Measurements from ENCODE around the gene AUP1.

AUP1 gene

DNA sequence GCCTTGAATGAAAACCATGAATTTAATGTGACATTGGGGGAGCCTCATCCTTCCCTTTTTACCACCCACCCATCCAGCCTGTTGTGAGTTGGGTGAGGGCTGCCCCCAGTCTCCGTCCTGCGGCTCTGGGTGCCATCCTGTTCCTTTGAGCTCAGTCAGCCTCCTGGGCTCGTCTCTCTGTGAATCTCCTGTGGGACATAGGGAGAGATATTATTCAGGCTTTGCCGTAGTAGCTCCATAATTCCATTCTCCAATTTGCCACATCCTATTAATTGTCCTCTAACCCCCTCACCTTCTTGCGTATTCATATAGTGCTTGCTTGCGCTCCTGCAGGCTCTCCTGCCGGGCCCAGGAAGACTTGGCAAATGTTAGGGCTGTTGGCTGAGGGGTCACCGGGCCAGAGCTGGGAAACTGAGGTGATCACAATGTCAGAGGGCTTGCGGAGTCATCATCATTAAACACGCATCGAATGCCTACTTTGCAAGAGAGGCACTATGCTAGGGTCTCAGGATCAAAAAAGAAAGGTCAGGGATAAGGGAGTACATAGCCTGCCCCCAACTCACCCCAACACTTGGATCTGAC lies 2.8 kb downstream of the AUP1 start:
- H3K27ac ChIP-seq = no peak overlapping the region
- no peaks in the 10 kb centered on the region for H3K9me3 ChIP-seq (ENCODE audit: low read depth, low read length)
- TF ChIP-seq EZH2 (IDR thresholded peaks at IDR 0.05) (no peak), FOXP2 (optimal IDR thresholded peaks at IDR 0.05; ENCODE audit: control extremely low read depth, extremely low read length, insufficient read depth) (no peak), POLR2AphosphoS5 (IDR thresholded peaks at IDR 0.05; ENCODE audit: borderline replicate concordance, low read depth, low read length) (no peak)
- DNase-seq (ENCODE audit: low read depth, low spot score) = no peak
- no peak overlapping the region for H3K9ac ChIP-seq (ENCODE audit: insufficient read length)
- peaks cover 37% of the 10 kb centered on the region for H3K36me3 ChIP-seq (ENCODE audit: insufficient read depth, low read length)
- no peak overlapping the region for H3K4me3 ChIP-seq

DNA sequence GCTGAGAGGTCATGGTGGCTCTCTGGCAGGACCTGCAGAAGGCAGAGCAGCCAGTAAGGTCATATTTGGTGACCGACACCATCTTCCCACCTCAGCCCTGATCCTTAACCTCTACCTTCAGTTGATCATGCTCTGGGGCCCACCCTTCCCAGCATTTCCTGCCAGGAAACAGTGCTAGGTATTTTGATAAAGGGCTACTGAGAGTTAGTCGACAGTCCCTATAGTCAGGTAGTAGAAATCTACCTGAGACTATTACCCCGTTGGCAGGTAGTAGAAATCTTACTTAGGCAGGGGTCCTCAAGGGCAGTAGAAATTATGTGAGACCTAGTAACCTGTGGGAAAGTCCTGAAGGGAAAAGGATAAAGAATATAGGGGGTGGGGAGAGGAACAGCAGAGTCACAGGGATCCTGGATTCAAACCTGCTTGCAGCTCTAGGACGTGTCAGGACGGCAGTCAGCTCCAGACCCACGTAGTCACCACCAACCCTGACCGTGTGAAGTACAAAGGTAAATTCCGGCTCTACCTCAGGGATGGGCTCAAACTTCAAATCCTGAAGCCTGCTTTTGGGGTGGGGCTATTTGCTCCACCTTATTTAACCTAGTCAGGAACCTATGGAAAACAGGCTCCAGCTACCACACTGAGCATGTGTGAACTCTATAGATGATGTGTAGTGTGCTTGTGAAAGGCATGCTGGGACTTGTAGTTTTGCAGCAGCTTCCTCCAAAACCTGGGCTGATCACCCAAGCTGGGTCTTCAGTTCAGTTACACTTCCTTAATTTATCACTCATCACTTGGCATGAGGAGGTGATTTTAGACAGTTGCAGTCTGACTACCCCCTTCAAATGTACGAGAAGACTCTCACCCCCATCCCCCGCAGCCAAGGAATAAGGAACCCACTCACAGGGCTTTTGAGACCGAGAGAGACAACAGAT lies 3.5 kb downstream of the AUP1 start, which contains the start of gene DQX1:
DQX1 (minus strand) TSS at position 515 of the 932 bp plus-strand sequence; CDS start at position 13, 502 bp downstream.
- H3K9ac ChIP-seq (ENCODE audit: insufficient read length) = no peak within 1 kb of the TSS
- H3K36me3 ChIP-seq (ENCODE audit: insufficient read depth, low read length) = peaks cover 31% of the 10 kb centered on the region
- H3K4me3 ChIP-seq = no peak within 1 kb of the TSS
- H3K27ac ChIP-seq = no peak within 1 kb of the TSS
- no peak for TF ChIP-seq EZH2 (IDR thresholded peaks at IDR 0.05)
- TF ChIP-seq FOXP2 (optimal IDR thresholded peaks at IDR 0.05; ENCODE audit: control extremely low read depth, extremely low read length, insufficient read depth) = no peak
- no peak for TF ChIP-seq POLR2AphosphoS5 (IDR thresholded peaks at IDR 0.05; ENCODE audit: borderline replicate concordance, low read depth, low read length)
- no peaks in the 10 kb centered on the region for H3K9me3 ChIP-seq (ENCODE audit: low read depth, low read length)
- DNase-seq (ENCODE audit: low read depth, low spot score) = no peak

DNA sequence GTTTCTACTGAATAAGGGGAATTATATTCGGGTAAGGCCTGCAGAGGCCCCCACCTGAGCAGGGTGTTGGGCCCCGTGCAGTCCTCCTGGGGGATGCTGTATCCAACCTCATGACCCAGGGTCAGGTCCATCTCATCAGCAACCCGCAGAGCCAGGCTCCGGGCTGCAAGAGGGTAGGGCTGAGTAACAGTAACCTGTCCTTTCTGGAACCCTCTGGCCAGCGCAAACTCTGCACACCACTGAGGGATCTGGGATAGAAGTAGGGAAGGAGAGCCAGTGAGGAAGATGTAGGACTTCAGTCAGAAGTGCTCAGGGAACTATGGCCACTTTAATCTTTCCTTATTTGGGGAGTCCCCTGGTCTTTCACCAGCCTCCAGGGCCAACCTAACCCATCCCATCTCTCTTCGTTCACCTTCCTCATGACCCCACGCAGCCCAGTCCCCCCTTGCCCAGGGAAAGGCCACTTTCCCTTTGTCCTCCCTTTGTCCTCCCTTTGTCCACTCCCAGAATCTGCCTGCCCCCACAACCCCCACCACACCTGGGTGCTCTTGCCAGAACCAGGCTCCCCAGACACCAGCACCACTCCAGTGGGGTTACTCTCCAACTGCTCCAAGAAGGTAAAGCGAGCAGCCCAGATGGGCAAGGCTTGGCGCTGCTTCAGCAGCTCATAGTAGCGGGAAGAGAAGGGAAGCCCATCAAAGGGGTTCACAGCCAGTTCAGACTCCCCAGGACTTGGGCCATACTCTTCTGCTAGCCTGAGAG lies 4.4 kb downstream of the AUP1 start:
- TF ChIP-seq EZH2 (IDR thresholded peaks at IDR 0.05) (no peak), FOXP2 (optimal IDR thresholded peaks at IDR 0.05; ENCODE audit: control extremely low read depth, extremely low read length, insufficient read depth) (no peak), POLR2AphosphoS5 (IDR thresholded peaks at IDR 0.05; ENCODE audit: borderline replicate concordance, low read depth, low read length) (no peak)
- Histone ChIP-seq H3K9ac (ENCODE audit: insufficient read length) (no peak overlapping the region), H3K4me3 (no peak overlapping the region), H3K9me3 (ENCODE audit: low read depth, low read length) (no peaks in the 10 kb centered on the region), H3K36me3 (ENCODE audit: insufficient read depth, low read length) (peaks cover 31% of the 10 kb centered on the region), H3K27ac (no peak overlapping the region)
- no peak for DNase-seq (ENCODE audit: low read depth, low spot score)

DNA sequence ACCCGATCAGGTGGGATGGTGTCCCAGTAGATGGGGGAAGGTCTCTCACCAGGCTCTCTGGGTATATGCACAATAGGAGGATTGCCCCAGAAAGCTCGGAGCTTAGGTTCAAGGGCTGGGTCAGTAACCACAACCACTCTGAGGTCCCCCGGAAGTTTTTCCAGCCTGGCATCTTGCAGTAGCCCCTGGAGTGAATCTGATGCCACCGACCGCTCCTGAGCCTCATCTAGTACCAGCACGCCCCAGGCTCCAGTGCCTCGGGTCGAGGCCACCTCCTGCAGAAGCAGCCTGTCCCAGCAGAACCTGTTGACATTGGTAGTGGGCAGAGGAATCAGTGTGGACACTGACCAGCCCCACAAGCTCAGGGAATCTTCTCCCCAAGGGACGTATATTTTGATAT lies 5.5 kb downstream of the AUP1 start:
- peaks cover 31% of the 10 kb centered on the region for H3K36me3 ChIP-seq (ENCODE audit: insufficient read depth, low read length)
- no peak overlapping the region for H3K9ac ChIP-seq (ENCODE audit: insufficient read length)
- no peaks in the 10 kb centered on the region for H3K9me3 ChIP-seq (ENCODE audit: low read depth, low read length)
- no peak for DNase-seq (ENCODE audit: low read depth, low spot score)
- TF ChIP-seq FOXP2 (optimal IDR thresholded peaks at IDR 0.05; ENCODE audit: control extremely low read depth, extremely low read length, insufficient read depth) (no peak), POLR2AphosphoS5 (IDR thresholded peaks at IDR 0.05; ENCODE audit: borderline replicate concordance, low read depth, low read length) (no peak), EZH2 (IDR thresholded peaks at IDR 0.05) (no peak)
- no peak overlapping the region for H3K27ac ChIP-seq
- no peak overlapping the region for H3K4me3 ChIP-seq

DNA sequence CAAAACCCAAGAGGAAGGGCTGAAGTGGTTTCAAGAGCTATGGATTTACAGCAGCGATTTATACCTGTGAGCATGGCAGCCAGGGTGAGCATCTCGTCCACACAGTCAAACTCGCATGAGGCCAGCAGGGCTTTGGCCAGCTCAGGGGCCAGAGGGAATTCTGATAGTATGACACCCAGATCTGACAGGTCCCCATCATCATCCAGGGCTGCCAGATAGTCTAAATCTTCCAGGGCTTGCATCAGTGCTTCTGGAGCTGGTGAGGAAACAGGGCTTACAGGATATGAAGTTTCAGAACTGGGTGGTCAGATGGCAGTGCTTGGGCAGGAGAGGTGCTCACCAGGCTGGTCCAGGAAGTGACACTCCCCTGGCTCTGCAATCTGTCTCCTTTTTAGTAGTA lies 7.0 kb downstream of the AUP1 start:
- no peak overlapping the region for H3K27ac ChIP-seq
- DNase-seq (ENCODE audit: low read depth, low spot score) = no peak
- no peak overlapping the region for H3K9ac ChIP-seq (ENCODE audit: insufficient read length)
- TF ChIP-seq EZH2 (IDR thresholded peaks at IDR 0.05) (no peak), FOXP2 (optimal IDR thresholded peaks at IDR 0.05; ENCODE audit: control extremely low read depth, extremely low read length, insufficient read depth) (no peak), POLR2AphosphoS5 (IDR thresholded peaks at IDR 0.05; ENCODE audit: borderline replicate concordance, low read depth, low read length) (no peak)
- peaks cover 19% of the 10 kb centered on the region for H3K36me3 ChIP-seq (ENCODE audit: insufficient read depth, low read length)
- H3K9me3 ChIP-seq (ENCODE audit: low read depth, low read length) = no peaks in the 10 kb centered on the region
- H3K4me3 ChIP-seq = no peak overlapping the region

DNA sequence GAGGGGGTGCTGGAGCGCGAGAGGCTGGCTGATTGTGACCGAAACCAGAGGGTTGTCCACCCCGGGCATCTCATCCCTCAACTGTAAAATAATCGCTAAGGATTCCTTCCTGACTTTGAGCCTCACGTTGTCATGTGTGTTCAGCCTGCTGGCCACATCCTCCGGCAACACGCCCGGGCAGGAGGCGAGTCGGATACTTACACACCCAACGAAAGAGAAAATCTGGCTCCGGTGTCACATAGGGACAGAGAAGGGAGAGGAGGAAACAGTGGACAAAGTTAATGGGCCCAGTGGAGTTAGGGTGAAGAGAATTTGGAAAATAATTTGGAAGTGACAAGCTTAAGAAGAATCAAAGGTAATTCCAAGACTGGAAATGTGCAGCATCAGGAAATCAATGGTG lies 12.9 kb downstream of the AUP1 start:
- no peak overlapping the region for H3K9ac ChIP-seq (ENCODE audit: insufficient read length)
- H3K27ac ChIP-seq = no peak overlapping the region
- no peaks in the 10 kb centered on the region for H3K9me3 ChIP-seq (ENCODE audit: low read depth, low read length)
- H3K4me3 ChIP-seq = no peak overlapping the region
- TF ChIP-seq FOXP2 (optimal IDR thresholded peaks at IDR 0.05; ENCODE audit: control extremely low read depth, extremely low read length, insufficient read depth) (no peak), POLR2AphosphoS5 (IDR thresholded peaks at IDR 0.05; ENCODE audit: borderline replicate concordance, low read depth, low read length) (no peak), EZH2 (IDR thresholded peaks at IDR 0.05) (no peak)
- DNase-seq (ENCODE audit: low read depth, low spot score) = no peak
- no peaks in the 10 kb centered on the region for H3K36me3 ChIP-seq (ENCODE audit: insufficient read depth, low read length)

DNA sequence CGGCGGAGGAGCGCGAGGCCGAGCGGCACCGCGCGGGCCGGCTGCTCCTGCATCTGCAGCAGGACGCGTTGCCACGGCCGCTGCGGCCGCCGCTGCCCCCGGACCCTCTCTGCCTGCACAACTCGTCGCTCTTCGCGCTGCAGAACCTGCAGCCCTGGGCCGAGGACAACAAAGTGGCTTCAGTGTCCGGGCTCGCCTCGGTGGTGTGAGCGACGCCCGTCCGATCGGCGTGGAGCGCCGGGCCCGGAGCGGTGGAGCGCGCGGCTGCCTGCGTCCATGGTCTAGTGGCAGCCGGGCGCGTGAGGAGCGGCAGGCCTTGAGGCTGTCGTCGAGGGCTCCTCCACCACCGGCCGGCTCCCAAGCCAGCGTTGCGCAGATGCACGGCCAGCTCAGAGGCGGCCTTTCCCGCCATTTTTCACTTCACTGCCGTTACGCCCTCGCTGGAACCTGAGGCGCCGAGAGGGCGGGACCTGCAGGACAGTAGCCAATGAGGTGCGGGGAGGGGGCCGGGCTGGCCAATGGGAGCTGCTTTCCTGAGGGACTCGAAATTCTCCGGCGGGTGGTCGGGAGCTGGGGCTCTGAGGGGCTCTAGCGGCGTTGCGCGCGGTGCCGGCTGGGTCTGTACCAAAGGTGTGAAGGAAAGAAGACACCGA lies 13.4 kb downstream of the AUP1 start:
- H3K9me3 ChIP-seq (ENCODE audit: low read depth, low read length) = no peaks in the 10 kb centered on the region
- TF ChIP-seq EZH2 (IDR thresholded peaks at IDR 0.05) (no peak), POLR2AphosphoS5 (IDR thresholded peaks at IDR 0.05; ENCODE audit: borderline replicate concordance, low read depth, low read length) (no peak), FOXP2 (optimal IDR thresholded peaks at IDR 0.05; ENCODE audit: control extremely low read depth, extremely low read length, insufficient read depth) (no peak)
- no peak overlapping the region for H3K4me3 ChIP-seq
- H3K36me3 ChIP-seq (ENCODE audit: insufficient read depth, low read length) = no peaks in the 10 kb centered on the region
- no peak overlapping the region for H3K27ac ChIP-seq
- no peak overlapping the region for H3K9ac ChIP-seq (ENCODE audit: insufficient read length)
- DNase-seq (ENCODE audit: low read depth, low spot score) = no peak
